ENCODE results near the gene DHRSX.
"Not testable (repeated sequence)": the region's sequence is repeated elsewhere in the genome, so short reads cannot be mapped to it uniquely, and the experiment has no call there.

DHRSX gene

GRCh38 chrX:2497961-2498780 lies 2.6 kb downstream of the DHRSX start:
- no peak for DNase-seq
- no peak for ATAC-seq

- no peak for ATAC-seq
- no peak for DNase-seq
Observed at GRCh38 chrX:2495595-2495994, 5.2 kb downstream of the DHRSX start.

DNA sequence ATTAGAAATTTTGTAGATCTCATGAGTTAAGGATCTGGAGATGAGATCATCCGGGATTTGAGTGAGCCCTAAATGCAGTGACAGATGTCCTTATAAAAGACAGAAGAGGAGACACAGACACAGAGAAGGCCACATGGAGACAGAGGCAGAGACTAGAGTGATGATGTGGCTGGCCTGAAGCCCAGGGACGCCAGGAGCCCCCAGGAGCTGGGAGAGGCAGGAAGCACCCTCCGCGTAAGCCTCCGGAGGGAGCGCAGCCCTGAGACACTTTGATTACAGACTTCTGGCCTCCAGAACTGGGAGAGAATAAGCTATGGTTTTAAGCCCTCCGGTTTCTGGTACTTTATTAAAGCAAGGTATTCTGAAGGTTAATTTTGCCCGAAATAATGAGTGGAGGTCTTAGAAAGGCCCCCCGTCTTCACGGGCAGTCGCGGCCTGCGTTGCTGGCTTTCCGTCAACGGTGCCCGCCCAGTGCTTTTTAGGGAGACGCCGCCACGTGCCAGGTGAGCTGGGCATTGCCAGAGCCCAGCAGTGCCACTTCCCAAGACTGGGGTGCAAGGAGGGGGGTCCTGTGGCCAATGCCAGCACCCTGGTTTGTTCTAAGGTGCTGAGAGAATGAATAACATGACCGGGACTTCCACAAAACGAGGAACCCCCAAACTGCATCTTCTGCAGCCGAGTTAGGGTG lies 8.1 kb downstream of the DHRSX start:
- no peak for ATAC-seq
- DNase-seq = no peak

- ATAC-seq (no peak), DNase-seq (no peak)
Observed at GRCh38 chrX:2490634-2491033, 10.1 kb downstream of the DHRSX start.

DNA sequence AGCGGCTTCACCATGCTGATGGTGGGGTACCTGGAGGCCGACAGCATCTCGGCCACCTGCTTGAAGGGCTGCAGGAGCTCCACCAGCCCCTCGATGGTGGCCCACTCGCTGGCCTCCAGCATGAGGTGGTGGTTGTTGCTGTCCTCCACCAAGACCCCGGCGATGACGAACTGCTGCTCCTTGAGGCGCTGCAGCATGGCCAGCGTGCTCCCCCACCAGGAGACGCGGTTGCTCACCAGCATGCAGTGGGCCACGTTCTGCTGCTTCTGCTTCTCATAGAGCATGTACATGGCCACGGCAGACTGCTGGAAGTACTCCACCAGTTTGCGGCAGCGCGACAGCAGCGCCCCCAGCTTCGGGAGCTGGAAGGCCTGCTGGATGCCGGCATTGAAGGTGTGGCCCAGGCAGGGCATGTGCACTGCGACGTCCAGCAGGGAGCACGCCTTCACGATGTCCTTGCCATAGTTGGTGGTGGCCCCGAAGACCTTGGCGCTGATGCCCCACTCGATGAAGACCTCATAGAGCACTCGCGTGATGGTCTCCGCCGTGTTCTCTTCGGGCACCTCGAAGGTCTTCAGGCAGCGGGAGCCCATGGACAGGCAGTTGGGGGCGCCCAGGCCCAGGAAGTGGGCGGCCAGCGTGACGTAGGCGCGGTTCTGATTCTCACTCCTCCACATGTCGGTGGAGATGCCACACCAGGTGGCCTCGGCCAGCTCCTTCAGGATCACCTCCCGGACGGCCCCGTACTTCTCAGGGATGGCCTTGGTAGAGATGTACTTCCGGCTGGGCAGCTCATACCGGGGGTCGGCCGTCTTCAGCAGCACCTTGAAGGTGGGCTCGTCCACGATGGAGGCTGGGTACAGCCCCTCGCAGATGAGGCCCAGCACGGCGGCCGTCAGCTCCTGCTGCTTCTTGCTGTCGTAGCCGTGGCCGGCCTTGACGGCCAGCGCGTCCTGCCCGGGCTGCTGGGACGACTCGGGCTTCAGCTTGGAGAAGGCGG lies 11.0 kb downstream of the DHRSX start:
- DNase-seq (no peak), ATAC-seq (no peak)

DNA sequence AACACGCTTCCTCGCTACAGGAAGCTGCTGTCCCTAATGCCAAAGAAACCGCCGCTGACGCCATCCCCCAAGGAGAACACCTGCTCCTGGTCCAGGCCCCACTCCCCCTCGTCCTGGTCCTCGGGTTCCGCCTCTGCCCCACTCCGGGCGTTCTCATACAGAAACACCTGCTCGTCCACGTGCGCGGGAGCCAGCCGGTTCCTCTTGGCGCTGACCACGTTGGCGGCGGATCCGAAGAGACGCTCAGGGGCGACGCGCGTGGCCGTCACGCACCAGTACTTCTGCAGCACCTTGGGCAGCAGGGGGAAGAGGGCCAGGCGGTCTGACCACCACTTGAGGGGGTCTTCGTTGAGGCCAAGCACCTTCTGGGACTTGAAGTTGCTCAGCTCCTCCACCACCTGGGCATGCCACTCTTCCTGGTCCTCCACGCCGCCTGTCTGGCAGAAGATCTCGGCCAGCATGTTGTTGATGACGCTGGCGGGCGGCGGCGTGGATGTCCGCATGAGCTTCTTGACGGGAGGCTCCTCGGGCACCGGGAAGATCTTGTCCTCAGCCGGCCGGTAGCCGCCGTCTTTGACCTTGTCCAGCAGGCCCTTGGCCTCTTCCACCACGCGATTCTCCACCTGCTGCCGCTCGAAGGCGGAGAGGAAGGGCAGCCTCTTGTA lies 12.0 kb downstream of the DHRSX start:
- DNase-seq (no peak), ATAC-seq (no peak)

- no peak for DNase-seq
- ATAC-seq = no peak
Observed at GRCh38 chrX:2487366-2487765, 13.4 kb downstream of the DHRSX start.

GRCh38 chrX:2486476-2487133 lies 14.2 kb downstream of the DHRSX start:
- ATAC-seq = no peak

GRCh38 chrX:2485789-2486345 lies 14.9 kb downstream of the DHRSX start:
- ATAC-seq = no peak

More at GRCh38 chrX:2486476-2487133, 14.2 kb downstream of the DHRSX start:
- DNase-seq = no peak

DNA sequence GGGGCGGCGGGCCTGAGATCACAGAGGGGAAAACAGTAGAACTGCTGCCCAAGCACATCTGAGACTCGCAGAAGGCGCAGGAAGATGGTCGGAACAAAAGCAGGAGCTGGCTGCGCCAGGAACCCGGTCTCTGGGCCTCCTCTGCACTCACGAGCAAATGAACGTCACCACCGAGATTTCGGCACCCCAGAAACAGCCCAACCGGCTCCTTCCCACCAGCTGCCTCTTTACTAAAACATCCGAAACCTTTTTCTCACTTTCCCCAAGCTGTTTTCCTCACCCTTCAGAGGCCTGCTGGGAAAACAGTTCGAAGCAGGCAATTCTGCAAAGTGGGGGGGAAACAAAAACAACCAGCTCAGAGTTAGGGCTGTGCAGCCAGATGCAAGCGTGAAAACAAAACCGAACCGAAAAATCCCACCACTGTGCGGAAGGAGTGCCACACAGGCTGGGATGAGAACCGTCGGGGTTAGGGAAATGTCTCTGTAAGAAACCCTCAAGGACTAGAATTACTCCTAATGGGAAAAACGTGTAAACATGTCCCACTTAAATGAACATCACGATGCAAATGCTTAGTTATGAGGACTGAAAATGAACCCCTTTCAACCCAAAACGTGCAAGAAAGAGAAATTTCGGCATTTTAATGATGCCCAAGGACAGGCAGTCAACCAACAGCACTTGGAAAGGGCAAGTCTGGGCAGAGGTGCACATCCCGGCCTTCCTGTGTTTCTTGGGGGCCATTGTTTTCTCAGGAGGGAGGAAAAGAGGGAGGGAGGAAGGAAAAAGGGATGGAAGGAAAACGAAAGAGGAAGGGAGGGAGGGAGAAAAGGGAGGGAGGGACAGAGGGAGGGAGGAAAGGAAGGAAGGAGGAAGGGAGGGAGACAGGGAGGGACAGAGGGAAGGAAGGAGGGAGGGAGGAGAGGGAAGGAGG lies 15.8 kb downstream of the DHRSX start:
- ATAC-seq = no peak
- no peak for DNase-seq

More at GRCh38 chrX:2485789-2486345, 14.9 kb downstream of the DHRSX start:
- DNase-seq = no peak

DNA sequence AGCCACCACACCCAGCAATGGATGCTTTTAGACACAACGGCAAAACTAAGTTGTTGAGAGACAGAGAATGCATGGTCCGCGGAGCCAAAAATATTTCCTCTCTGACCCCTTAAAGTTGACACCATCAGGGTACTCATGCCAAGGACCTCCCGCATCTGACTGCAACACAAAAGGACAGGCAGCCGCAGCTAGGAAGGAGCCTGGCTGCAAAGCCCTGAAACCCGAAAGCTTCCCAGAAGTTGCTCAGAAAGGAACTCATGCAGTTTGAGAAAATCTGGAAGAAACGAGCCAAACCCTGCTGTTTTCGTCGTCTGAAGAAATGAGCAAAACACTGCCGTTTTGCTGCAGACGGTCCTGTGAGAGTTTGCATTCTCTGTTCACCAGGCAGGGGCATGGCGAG lies 16.5 kb downstream of the DHRSX start:
- ATAC-seq = no peak

GRCh38 chrX:2483398-2484060 lies 17.2 kb downstream of the DHRSX start:
- DNase-seq = no peak
- ATAC-seq = no peak

More for the DNA sequence above, 16.5 kb downstream of the DHRSX start:
- no peak for DNase-seq

- ATAC-seq, DNase-seq: not testable (repeated sequence)
Observed at GRCh38 chrX:2481597-2481996, 19.2 kb downstream of the DHRSX start.

GRCh38 chrX:2479982-2480381 lies 20.8 kb downstream of the DHRSX start:
- not testable (repeated sequence) for ATAC-seq, DNase-seq

- DNase-seq = no peak
Observed at GRCh38 chrX:2479420-2479780, 21.4 kb downstream of the DHRSX start.

GRCh38 chrX:2478546-2479419 lies 22.0 kb downstream of the DHRSX start:
- DNase-seq = no peak
- no peak for ATAC-seq

More at GRCh38 chrX:2479420-2479780, 21.4 kb downstream of the DHRSX start:
- no peak for ATAC-seq

- DNase-seq, ATAC-seq: not testable (repeated sequence)
Observed at GRCh38 chrX:2477313-2477712, 23.5 kb downstream of the DHRSX start.
